Ecto neural progenitor cell (in vitro differentiated cells): ENCODE data around the gene SPRR1A.
"Not testable (repeated sequence)": the region's sequence is repeated elsewhere in the genome, so short reads cannot be mapped to it uniquely, and the experiment has no call there.

Experiments
- DNase-seq: peaks from one replicate; pipeline ENCODE4 v3.0.0-alpha.2; 2018; ENCODE audit warnings: low spot score

The SPRR1A gene

GRCh38 chr1:152972196-152972886, 11.5 kb upstream of the SPRR1A start:
- no peak for DNase-seq

GRCh38 chr1:152976688-152977087, 7.2 kb upstream of the SPRR1A start:
- DNase-seq = no peak

GRCh38 chr1:152977614-152978013, 6.3 kb upstream of the SPRR1A start:
- no peak for DNase-seq

GRCh38 chr1:152980676-152981075, 3.2 kb upstream of the SPRR1A start:
- no peak for DNase-seq

- DNase-seq = no peak
Measured at GRCh38 chr1:152981146-152981871, 2.6 kb upstream of the SPRR1A start.

- no peak for DNase-seq
Measured at GRCh38 chr1:152982076-152982475, 1.8 kb upstream of the SPRR1A start.

GRCh38 chr1:152983234-152983633, 647 bp upstream of the SPRR1A start:
- no peak for DNase-seq

- no peak for DNase-seq
Measured at GRCh38 chr1:152986578-152986977, 2.7 kb downstream of the SPRR1A start.

GRCh38 chr1:152993186-152993585, 9.3 kb downstream of the SPRR1A start:
- no peak for DNase-seq

GRCh38 chr1:152995842-152996241, 12.0 kb downstream of the SPRR1A start:
- DNase-seq = no peak

- DNase-seq = no peak
Measured at GRCh38 chr1:152996633-152997400, 12.9 kb downstream of the SPRR1A start.

GRCh38 chr1:152997901-152998300, 14.0 kb downstream of the SPRR1A start:
- no peak for DNase-seq

GRCh38 chr1:152998476-152998875, 14.6 kb downstream of the SPRR1A start:
- no peak for DNase-seq

- no peak for DNase-seq
Measured at GRCh38 chr1:152999818-153000217, 15.9 kb downstream of the SPRR1A start.

- no peak for DNase-seq
Measured at GRCh38 chr1:153000294-153000693, 16.4 kb downstream of the SPRR1A start.

- no peak for DNase-seq
Measured at GRCh38 chr1:153001382-153001781, 17.5 kb downstream of the SPRR1A start, which contains the start of gene SPRR3. TSS of gene SPRR3 (plus strand) at chr1:153001749. CDS start at chr1:153003021, 1,272 bp downstream.

- not testable (repeated sequence) for DNase-seq
Measured at GRCh38 chr1:153011235-153011758, 27.4 kb downstream of the SPRR1A start.

- not testable (repeated sequence) for DNase-seq
Measured at GRCh38 chr1:153021829-153022228, 37.9 kb downstream of the SPRR1A start.

GRCh38 chr1:153022340-153022739, 38.5 kb downstream of the SPRR1A start:
- not testable (repeated sequence) for DNase-seq

GRCh38 chr1:153023109-153023508, 39.2 kb downstream of the SPRR1A start:
- DNase-seq = no peak

GRCh38 chr1:153024413-153024812, 40.5 kb downstream of the SPRR1A start:
- no peak for DNase-seq

GRCh38 chr1:153025797-153026196, 41.9 kb downstream of the SPRR1A start:
- DNase-seq = no peak
